ENCODE measurements around the gene SPECC1.

- no peak for TF ChIP-seq CTCF (IDR thresholded peaks at IDR 0.05)
- TF ChIP-seq EZH2 (IDR thresholded peaks at IDR 0.05), result no peak
- no peak for TF ChIP-seq EZH2phosphoT487 (IDR thresholded peaks at IDR 0.05)
These were observed 65.3 kb downstream of the SPECC1 start for GRCh38 chr17:20074489-20074888.
